MM.1S (cell line): Measurements from ENCODE around the gene GFRA3.

ENCODE experiments used
- EZH2 ChIP-seq: fragments of 300-600 bp; sonication (generic); optimal IDR thresholded peaks from 2 replicates; pipeline ENCODE3; 2017; ENCODE audit warnings: low read depth, mild to moderate bottlenecking, antibody characterized with exemption, low read length, mixed read lengths
- TF ChIP-seq, protein P1 (sequence below): fragments of 300-600 bp; sonication (generic); IDR thresholded peaks from 2 replicates; pipeline ENCODE4 v1.5.1; 2016; ENCODE audit warnings: antibody characterized with exemption, low read length, mixed read lengths

DNA sequence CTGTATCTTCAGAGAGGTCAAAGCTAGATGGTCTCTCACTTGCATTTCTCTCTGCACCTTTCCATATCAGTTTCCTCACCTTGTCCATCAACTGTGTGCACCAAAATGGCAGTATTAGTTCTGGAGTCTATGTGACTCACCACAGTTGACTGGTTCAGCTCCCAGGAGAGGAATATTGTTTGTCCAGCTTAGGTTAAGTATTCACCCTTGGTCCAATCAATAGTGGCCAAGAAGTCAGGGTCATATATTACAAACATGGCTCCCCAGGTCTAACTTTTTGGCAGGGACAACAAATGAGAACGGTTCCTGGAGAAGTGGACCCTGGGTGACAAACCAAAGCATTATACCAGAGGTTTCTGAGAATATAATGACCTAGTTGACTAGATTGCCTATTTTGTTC lies 36.4 kb downstream of the GFRA3 start:
- TF ChIP-seq, protein P1, sequence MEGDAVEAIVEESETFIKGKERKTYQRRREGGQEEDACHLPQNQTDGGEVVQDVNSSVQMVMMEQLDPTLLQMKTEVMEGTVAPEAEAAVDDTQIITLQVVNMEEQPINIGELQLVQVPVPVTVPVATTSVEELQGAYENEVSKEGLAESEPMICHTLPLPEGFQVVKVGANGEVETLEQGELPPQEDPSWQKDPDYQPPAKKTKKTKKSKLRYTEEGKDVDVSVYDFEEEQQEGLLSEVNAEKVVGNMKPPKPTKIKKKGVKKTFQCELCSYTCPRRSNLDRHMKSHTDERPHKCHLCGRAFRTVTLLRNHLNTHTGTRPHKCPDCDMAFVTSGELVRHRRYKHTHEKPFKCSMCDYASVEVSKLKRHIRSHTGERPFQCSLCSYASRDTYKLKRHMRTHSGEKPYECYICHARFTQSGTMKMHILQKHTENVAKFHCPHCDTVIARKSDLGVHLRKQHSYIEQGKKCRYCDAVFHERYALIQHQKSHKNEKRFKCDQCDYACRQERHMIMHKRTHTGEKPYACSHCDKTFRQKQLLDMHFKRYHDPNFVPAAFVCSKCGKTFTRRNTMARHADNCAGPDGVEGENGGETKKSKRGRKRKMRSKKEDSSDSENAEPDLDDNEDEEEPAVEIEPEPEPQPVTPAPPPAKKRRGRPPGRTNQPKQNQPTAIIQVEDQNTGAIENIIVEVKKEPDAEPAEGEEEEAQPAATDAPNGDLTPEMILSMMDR, result no peak
- TF ChIP-seq EZH2, result no peak
